Loucy (cell line): ENCODE results near the gene CHST14.

ENCODE experiments used
- H2AFZ ChIP-seq: fragments of 200-600 bp; sonication (generic); 2 replicates; pipeline ENCODE4 v1.6.0; 2016; ENCODE audit warnings: antibody characterized with exemption, mild to moderate bottlenecking, low read length, moderate library complexity
- H3F3A ChIP-seq: fragments of 200-600 bp; 2 replicates; pipeline ENCODE4 v1.6.0; 2016; ENCODE audit warnings: antibody characterized with exemption, low read depth, mild to moderate bottlenecking
- H3K27me3 ChIP-seq: fragments of 200-600 bp; sonication (generic); 2 replicates; pipeline ENCODE4 v1.6.1; 2014; ENCODE audit warnings: low read length, mild to moderate bottlenecking; ENCODE audit not compliant: insufficient read depth, poor library complexity, severe bottlenecking
- H3K36me3 ChIP-seq: fragments of 200-600 bp; sonication (generic); 2 replicates; pipeline ENCODE4 v1.6.1; 2016; ENCODE audit warnings: low read length; ENCODE audit not compliant: insufficient read depth
- H3K4me1 ChIP-seq: fragments of 200-600 bp; sonication (generic); 2 replicates; pipeline ENCODE4 v1.5.1; 2014; ENCODE audit warnings: low read length, mild to moderate bottlenecking; ENCODE audit not compliant: insufficient read depth, poor library complexity, severe bottlenecking
- H3K4me2 ChIP-seq: fragments of 200-600 bp; sonication (generic); 2 replicates; pipeline ENCODE4 v1.6.0; 2014; ENCODE audit warnings: antibody characterized with exemption, low read length, low read depth, mild to moderate bottlenecking; ENCODE audit not compliant: poor library complexity, severe bottlenecking
- H3K4me3 ChIP-seq: fragments of 200-600 bp; sonication (generic); 2 replicates; pipeline ENCODE4 v1.5.1; 2014; ENCODE audit warnings: low read length, mild to moderate bottlenecking, mixed read lengths; ENCODE audit not compliant: poor library complexity, severe bottlenecking
- H3K79me2 ChIP-seq: fragments of 200-600 bp; sonication (generic); 2 replicates; pipeline ENCODE4 v1.6.1; 2014; ENCODE audit warnings: low read length; ENCODE audit not compliant: insufficient read depth
- H3K9ac ChIP-seq: fragments of 200-600 bp; sonication (generic); 2 replicates; pipeline ENCODE4 v1.6.0; 2014; ENCODE audit warnings: mild to moderate bottlenecking, low read depth, low read length, moderate library complexity; ENCODE audit not compliant: poor library complexity, severe bottlenecking
- H3K9me2 ChIP-seq: fragments of 200-600 bp; sonication (generic); replicated peaks from 2 replicates; pipeline ENCODE4 v1.6.1; 2016; ENCODE audit warnings: low read depth, low read length, mixed read lengths
- H3K9me3 ChIP-seq: fragments of 200-600 bp; sonication (generic); 2 replicates; pipeline ENCODE4 v1.6.1; 2014; ENCODE audit warnings: mild to moderate bottlenecking, antibody characterized with exemption, low read length, low read depth; ENCODE audit not compliant: insufficient read depth
- H4K20me1 ChIP-seq: fragments of 200-600 bp; sonication (generic); 2 replicates; pipeline ENCODE4 v1.6.0; 2014; ENCODE audit warnings: antibody characterized with exemption, low read length, mild to moderate bottlenecking; ENCODE audit not compliant: insufficient read depth, poor library complexity, severe bottlenecking
- CTCF ChIP-seq: fragments of 200-600 bp; sonication (generic); conservative IDR thresholded peaks from 2 replicates; pipeline ENCODE4 v1.5.1; 2014; ENCODE audit warnings: mild to moderate bottlenecking, antibody characterized with exemption, low read length
- EZH2phosphoT487 ChIP-seq: fragments of 200-600 bp; IDR thresholded peaks from 2 replicates; pipeline ENCODE4 v1.6.1; 2018; ENCODE audit warnings: antibody characterized with exemption, mild to moderate bottlenecking, moderate library complexity, borderline replicate concordance

CHST14 gene

GRCh38 chr15:40425681-40426080 is 45.1 kb upstream of the CHST14 start:
- no peak overlapping the region for H3K4me3 ChIP-seq
- no peaks in the 10 kb centered on the region for H3K79me2 ChIP-seq
- no peaks in the 10 kb centered on the region for H3K9me2 ChIP-seq
- H3K4me2 ChIP-seq = no peak overlapping the region
- no peaks in the 10 kb centered on the region for H3F3A ChIP-seq
- H3K9ac ChIP-seq = no peak overlapping the region
- H4K20me1 ChIP-seq = no peaks in the 10 kb centered on the region
- H3K36me3 ChIP-seq = no peaks in the 10 kb centered on the region
- TF ChIP-seq EZH2phosphoT487 (no peak), CTCF (no peak)
- no peaks in the 10 kb centered on the region for H3K9me3 ChIP-seq
- H2AFZ ChIP-seq = no peak overlapping the region
- no peaks in the 10 kb centered on the region for H3K4me1 ChIP-seq
- no peaks in the 10 kb centered on the region for H3K27me3 ChIP-seq

- TF ChIP-seq CTCF = no peak
- no peak for TF ChIP-seq EZH2phosphoT487
- H3K9ac ChIP-seq = no peak overlapping the region
Measured at GRCh38 chr15:40427188-40427587, 43.6 kb upstream of the CHST14 start.

GRCh38 chr15:40428185-40428584 is 42.6 kb upstream of the CHST14 start:
- H3K4me3 ChIP-seq = no peak overlapping the region
- no peaks in the 10 kb centered on the region for H3K9me3 ChIP-seq
- H3K9me2 ChIP-seq = no peaks in the 10 kb centered on the region
- H3K79me2 ChIP-seq = no peaks in the 10 kb centered on the region
- no peak overlapping the region for H2AFZ ChIP-seq
- no peak overlapping the region for H3K9ac ChIP-seq
- no peaks in the 10 kb centered on the region for H3K27me3 ChIP-seq
- TF ChIP-seq CTCF (no peak), EZH2phosphoT487 (no peak)
- H3F3A ChIP-seq = no peaks in the 10 kb centered on the region
- no peak overlapping the region for H3K4me2 ChIP-seq
- H4K20me1 ChIP-seq = no peaks in the 10 kb centered on the region
- H3K36me3 ChIP-seq = no peaks in the 10 kb centered on the region
- H3K4me1 ChIP-seq = no peaks in the 10 kb centered on the region

More at GRCh38 chr15:40427188-40427587, 43.6 kb upstream of the CHST14 start:
- Histone ChIP-seq H3K9me2 (no peaks in the 10 kb centered on the region), H3K27me3 (no peaks in the 10 kb centered on the region), H3K36me3 (no peaks in the 10 kb centered on the region), H3K4me1 (no peaks in the 10 kb centered on the region), H4K20me1 (no peaks in the 10 kb centered on the region), H3K4me3 (no peak overlapping the region), H3K79me2 (no peaks in the 10 kb centered on the region), H3K9me3 (no peaks in the 10 kb centered on the region), H3K4me2 (no peak overlapping the region), H3F3A (no peaks in the 10 kb centered on the region), H2AFZ (no peak overlapping the region)
